Activated B cell treated with CpG ODN at 0.5 μM for 24 hours (primary cell): ENCODE data around the gene JSRP1. TPM values are rescaled to one million over a fixed set of nuclear protein-coding genes. Genes with fewer than 3 reads are reported as not detected.

Experiments used
- ATAC-seq: fragments of 200-7000 bp; cut with Tn5 transposase; one replicate; pipeline ENCODE4 v1.10.0; 2021; ENCODE audit warnings: low read depth, mild to moderate bottlenecking, moderate library complexity
- CTCF ChIA-PET: fragments of 350-600 bp; sonication (Branson Sonifier 250); formaldehyde crosslinking; loops from one replicate; lab custom pipeline; 2021; ENCODE audit warnings: antibody characterized with exemption; lab: Charles Lee
- POLR2A ChIA-PET: fragments of 350-600 bp; sonication (Branson Sonifier 250); formaldehyde crosslinking; loops from one replicate; lab custom pipeline; 2021; ENCODE audit warnings: antibody characterized with exemption; lab: Charles Lee
- DNase-seq: peaks from one replicate; pipeline ENCODE4 v3.0.0; 2022
- H3K27ac Mint-ChIP-seq: one replicate; pipeline ENCODE4 v1.8.0; 2020; ENCODE audit warnings: mixed read lengths
- H3K27me3 Mint-ChIP-seq: one replicate; pipeline ENCODE4 v1.8.0; 2021; ENCODE audit warnings: mixed read lengths
- H3K36me3 Mint-ChIP-seq: one replicate; pipeline ENCODE4 v1.8.0; 2021; ENCODE audit warnings: low read depth, mixed read lengths
- H3K4me1 Mint-ChIP-seq: one replicate; pipeline ENCODE4 v1.8.0; 2021; ENCODE audit warnings: mixed read lengths
- H3K4me3 Mint-ChIP-seq: one replicate; pipeline ENCODE4 v1.8.0; 2020; ENCODE audit warnings: mild to moderate bottlenecking, mixed read lengths
- H3K9me3 Mint-ChIP-seq: one replicate; pipeline ENCODE4 v1.8.0; 2020; ENCODE audit warnings: mixed read lengths
- CTCF ChIP-seq: fragments of 200-600 bp; IDR thresholded peaks from one replicate; pipeline ENCODE4 v1.8.0; 2022; ENCODE audit warnings: antibody characterized with exemption, mild to moderate bottlenecking
- intact Hi-C: fragments of 100-400 bp; cut with micrococcal nuclease; formaldehyde crosslinking; loops from one replicate; pipeline ENCODE4 v1.15.1; 2024
- total RNA-seq: library from RNA; stranded (reverse); gene quantifications from 2 replicates; pipeline ENCODE4 v1.2.3, GENCODE V29; 2022

Gene JSRP1
- total RNA-seq, 1 donor from 2014 or later: 0.31 TPM

GRCh38 chr19:2230033-2230531 is 26.1 kb downstream of the JSRP1 start:
- H3K4me3 Mint-ChIP-seq: no peak overlapping the region
- no peaks in the 10 kb centered on the region for H3K9me3 Mint-ChIP-seq
- intact Hi-C loops: no loop called here
- CTCF ChIA-PET: interaction anchor here (0.7 to 2.6 kb wide), 2 partner anchors 74 to 85 kb away, joined by 3 to 6 read pairs; no protein-coding TSS in a partner anchor
- no peaks in the 10 kb centered on the region for H3K27me3 Mint-ChIP-seq
- no peak overlapping the region for H3K27ac Mint-ChIP-seq
- peaks cover 61% of the 10 kb centered on the region for H3K36me3 Mint-ChIP-seq
- DNase-seq: no peak
- POLR2A ChIA-PET: interaction anchor here (1.0 to 1.6 kb wide), 3 partner anchors 14 to 74 kb away, joined by 3 to 4 read pairs (median 3); no protein-coding TSS in a partner anchor
- H3K4me1 Mint-ChIP-seq: peaks cover 36% of the 10 kb centered on the region
- ATAC-seq: no peak
- TF ChIP-seq CTCF: no peak

DNA sequence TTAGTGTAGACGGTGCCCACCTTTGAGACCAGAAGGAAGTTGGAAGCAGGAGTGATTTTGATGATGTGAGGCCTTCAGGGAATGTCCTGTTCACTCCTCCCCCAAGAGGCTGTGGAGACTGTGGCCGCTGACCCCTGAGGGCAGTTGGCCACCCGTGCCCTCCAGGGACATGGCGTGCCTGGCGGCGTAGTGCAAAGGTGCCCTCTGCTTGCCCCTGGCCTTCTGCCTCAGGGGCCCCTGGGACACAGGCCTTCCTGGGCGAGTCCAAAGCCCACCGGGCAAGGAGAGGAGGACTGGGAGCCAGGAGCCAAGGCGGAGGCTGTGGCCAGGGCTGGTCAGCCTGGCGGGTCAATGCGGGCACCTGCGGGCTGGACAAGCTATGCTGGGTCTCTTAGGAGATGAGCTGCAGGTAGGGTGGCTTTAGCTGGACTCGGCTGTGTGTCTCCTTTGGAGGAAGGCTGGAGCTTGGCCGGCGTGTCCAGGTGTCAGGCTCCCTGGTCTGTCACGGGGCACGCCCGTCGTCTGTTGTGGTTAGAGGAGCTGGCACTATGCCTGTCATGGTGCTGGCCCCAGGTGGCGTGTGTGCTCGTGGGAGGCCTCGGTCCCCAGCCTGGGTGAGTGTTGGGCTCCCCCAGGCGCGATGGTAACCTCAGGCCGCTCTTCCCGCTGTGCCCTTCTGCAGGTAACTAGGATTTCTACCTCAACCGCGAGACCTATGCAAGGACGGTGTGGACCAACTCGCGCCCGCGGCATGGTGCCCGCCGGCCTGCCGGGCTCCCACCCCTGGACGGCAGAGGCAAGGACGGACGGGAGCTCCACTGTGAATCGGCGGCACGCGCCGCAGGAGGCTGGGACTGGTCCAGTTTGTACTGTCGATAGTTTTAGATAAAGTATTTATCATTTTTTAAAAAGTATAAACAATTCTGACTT is 26.8 kb downstream of the JSRP1 start:
- CTCF ChIA-PET: interaction anchor here (0.7 to 2.6 kb wide), 3 partner anchors 73 to 86 kb away, joined by 3 to 6 read pairs (median 3); no protein-coding TSS in a partner anchor

DNA sequence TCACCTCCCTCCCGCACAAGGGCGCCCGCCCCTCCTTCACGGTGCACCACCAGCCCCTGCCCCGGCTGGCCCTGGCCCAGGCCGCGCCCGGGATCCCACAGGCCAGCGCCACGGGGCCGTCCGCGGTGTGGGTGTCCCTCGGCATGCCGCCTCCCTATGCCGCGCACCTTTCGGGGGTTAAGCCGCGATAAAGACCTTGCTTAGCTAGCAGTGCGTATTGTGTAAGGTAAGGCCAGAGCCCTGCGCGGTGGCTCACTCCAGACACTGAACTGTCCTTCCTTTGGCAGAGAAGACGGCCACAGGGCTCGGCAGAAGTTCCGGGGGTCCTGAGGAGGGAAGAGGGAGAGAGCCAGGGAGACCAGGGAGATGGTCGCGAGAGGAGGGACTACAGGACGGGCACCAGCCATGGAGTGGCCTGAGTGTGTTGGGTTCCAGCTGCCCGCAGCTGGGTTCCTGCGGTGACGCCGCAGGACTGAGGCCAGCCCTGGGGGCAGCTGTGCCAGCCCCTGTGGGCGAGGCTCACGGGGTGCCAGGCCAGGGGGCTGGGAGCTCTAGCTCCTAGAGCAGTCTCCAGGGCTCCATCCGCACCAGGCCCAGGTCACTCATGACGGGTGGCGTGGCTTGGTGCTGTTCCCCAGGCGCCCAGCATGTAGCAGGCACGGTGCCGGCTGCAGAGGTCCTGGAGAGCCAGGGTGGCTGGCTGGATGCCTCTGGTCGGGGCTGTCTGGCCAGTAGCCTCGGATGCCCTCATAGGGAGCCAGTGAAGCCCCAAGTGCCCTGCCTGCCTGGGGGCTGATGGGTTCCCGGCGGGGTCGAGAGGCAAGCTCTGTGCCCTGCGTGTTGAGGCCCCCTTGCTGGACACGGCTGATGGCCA is 27.8 kb downstream of the JSRP1 start:
- intact Hi-C loops: no loop called here
- Mint-ChIP-seq H3K27ac (peak overlapping the region; percentile 46), H3K4me3 (no peak overlapping the region), H3K27me3 (no peaks in the 10 kb centered on the region), H3K9me3 (no peaks in the 10 kb centered on the region), H3K4me1 (peaks cover 38% of the 10 kb centered on the region), H3K36me3 (peaks cover 70% of the 10 kb centered on the region)
- no peak for ATAC-seq
- no peak for DNase-seq
- POLR2A ChIA-PET: interaction anchor here (0.5 to 1.5 kb wide), 6 partner anchors 8 to 517 kb away, joined by 3 to 5 read pairs (median 4); partner anchors contain the start of gene PLEKHJ1
- no peak for TF ChIP-seq CTCF
- CTCF ChIA-PET: interaction anchor here (0.6 to 2.6 kb wide), 5 partner anchors 8 to 144 kb away, joined by 3 to 6 read pairs (median 3); partner anchors contain the start of gene PLEKHJ1

More for the DNA sequence above, 26.8 kb downstream of the JSRP1 start:
- H3K4me3 Mint-ChIP-seq: no peak overlapping the region
- intact Hi-C loops: no loop called here
- H3K4me1 Mint-ChIP-seq: peaks cover 36% of the 10 kb centered on the region
- POLR2A ChIA-PET: interaction anchor here (0.6 to 1.6 kb wide), 5 partner anchors 14 to 517 kb away, joined by 3 to 4 read pairs (median 3); no protein-coding TSS in a partner anchor
- ATAC-seq (no peak), DNase-seq (no peak)
- TF ChIP-seq CTCF: no peak
- H3K36me3 Mint-ChIP-seq: peaks cover 68% of the 10 kb centered on the region
- H3K9me3 Mint-ChIP-seq: no peaks in the 10 kb centered on the region
- H3K27ac Mint-ChIP-seq: no peak overlapping the region
- H3K27me3 Mint-ChIP-seq: no peaks in the 10 kb centered on the region

GRCh38 chr19:2227415-2228156 is 28.6 kb downstream of the JSRP1 start:
- peaks cover 42% of the 10 kb centered on the region for H3K4me1 Mint-ChIP-seq
- H3K9me3 Mint-ChIP-seq: no peaks in the 10 kb centered on the region
- intact Hi-C loops: no loop called here
- TF ChIP-seq CTCF: no peak
- POLR2A ChIA-PET: interaction anchor here (0.6 to 1.5 kb wide), 7 partner anchors 8 to 373 kb away, joined by 3 to 5 read pairs (median 4); partner anchors contain the start of gene PLEKHJ1
- peak; percentile 48 for DNase-seq
- CTCF ChIA-PET: interaction anchor here (0.6 to 2.6 kb wide), 4 partner anchors 8 to 143 kb away, joined by 3 to 6 read pairs (median 4); partner anchors contain the start of gene PLEKHJ1
- H3K27ac Mint-ChIP-seq: peak overlapping the region; percentile 46
- H3K4me3 Mint-ChIP-seq: no peak overlapping the region
- no peaks in the 10 kb centered on the region for H3K27me3 Mint-ChIP-seq
- peaks cover 71% of the 10 kb centered on the region for H3K36me3 Mint-ChIP-seq
- peak; percentile 48 for ATAC-seq
